Vagina (tissue), 2 donors: ENCODE data around the gene CASR. TPM values are rescaled to one million over a fixed set of nuclear protein-coding genes. Genes with fewer than 3 reads are reported as not detected.
"Not testable (repeated sequence)": the region's sequence is repeated elsewhere in the genome, so short reads cannot be mapped to it uniquely, and the experiment has no call there.

ENCODE experiments used
- DNase-seq, 2 donors: peaks; one replicate each; pipeline ENCODE4 v3.0.0-alpha.2; 2017; ENCODE audit errors: extremely low spot score in 2 of 2
- H3K27ac ChIP-seq: fragments of 200-600 bp; sonication (generic); one replicate; pipeline ENCODE4 v1.5.1; 2019
- H3K27me3 ChIP-seq: fragments of 200-600 bp; sonication (generic); one replicate; pipeline ENCODE4 v1.5.1; 2019
- H3K36me3 ChIP-seq, 2 donors: fragments of 200-600 bp; sonication (generic); one replicate each; pipeline ENCODE4 v1.5.1; 2017 to 2019
- H3K4me1 ChIP-seq: fragments of 200-600 bp; sonication (generic); one replicate; pipeline ENCODE4 v1.5.1; 2019
- H3K4me3 ChIP-seq, 2 donors: fragments of 200-600 bp; sonication (generic); 1 replicate in 1 of 2; 2 replicates in 1 of 2; pipeline ENCODE4 v1.5.1; 2016 to 2019
- H3K9me3 ChIP-seq: fragments of 200-600 bp; sonication (generic); one replicate; pipeline ENCODE4 v1.5.1; 2019
- POLR2A ChIP-seq, 2 donors: fragments of 450-650 bp; IDR thresholded peaks; one replicate each; pipeline ENCODE4 v1.6.1; 2017; ENCODE audit warnings: antibody characterized with exemption in 2 of 2, mild to moderate bottlenecking in 2 of 2, moderate library complexity in 2 of 2
- POLR2AphosphoS5 ChIP-seq, 2 donors: sonication (generic); formaldehyde crosslinking; IDR thresholded peaks; one replicate each; pipeline ENCODE4 v1.9.0; 2017; ENCODE audit warnings: antibody characterized with exemption in 2 of 2, mild to moderate bottlenecking in 2 of 2, low read depth in 1 of 2; ENCODE audit not compliant: insufficient read depth in 1 of 2
- intact Hi-C: fragments of 100-400 bp; cut with DNase I; formaldehyde crosslinking; loops from one replicate; pipeline ENCODE4 v1.15.1; 2023
- total RNA-seq: library from RNA; depleted of rRNA; stranded (reverse); fragments of >200 nt; gene quantifications from one replicate; pipeline ENCODE4 v1.2.3, GENCODE V29; 2016
- TF ChIP-seq, protein P1 (sequence below), 3 experiments: fragments of 450-650 bp in 2 of 3; fragments of 200-600 bp in 1 of 3; sonication (generic) in 1 of 3; IDR thresholded peaks; one replicate each; pipeline ENCODE4 v1.5.1; 2017 to 2019; ENCODE audit warnings: antibody characterized with exemption in 3 of 3, mild to moderate bottlenecking in 2 of 3, moderate library complexity in 2 of 3

CASR gene
- total RNA-seq, 1 donor from 2014 or later: not detected

GRCh38 chr3:122198966-122199365 is 15.5 kb downstream of the CASR start:
- no peaks in the 10 kb centered on the region for H3K36me3 ChIP-seq
- TF ChIP-seq POLR2AphosphoS5 (IDR thresholded peaks at IDR 0.05; ENCODE audit: insufficient read depth in 1 of 2, low read depth in 1 of 2) (no peak), POLR2A (IDR thresholded peaks at IDR 0.05) (no peak)
- TF ChIP-seq, protein P1, sequence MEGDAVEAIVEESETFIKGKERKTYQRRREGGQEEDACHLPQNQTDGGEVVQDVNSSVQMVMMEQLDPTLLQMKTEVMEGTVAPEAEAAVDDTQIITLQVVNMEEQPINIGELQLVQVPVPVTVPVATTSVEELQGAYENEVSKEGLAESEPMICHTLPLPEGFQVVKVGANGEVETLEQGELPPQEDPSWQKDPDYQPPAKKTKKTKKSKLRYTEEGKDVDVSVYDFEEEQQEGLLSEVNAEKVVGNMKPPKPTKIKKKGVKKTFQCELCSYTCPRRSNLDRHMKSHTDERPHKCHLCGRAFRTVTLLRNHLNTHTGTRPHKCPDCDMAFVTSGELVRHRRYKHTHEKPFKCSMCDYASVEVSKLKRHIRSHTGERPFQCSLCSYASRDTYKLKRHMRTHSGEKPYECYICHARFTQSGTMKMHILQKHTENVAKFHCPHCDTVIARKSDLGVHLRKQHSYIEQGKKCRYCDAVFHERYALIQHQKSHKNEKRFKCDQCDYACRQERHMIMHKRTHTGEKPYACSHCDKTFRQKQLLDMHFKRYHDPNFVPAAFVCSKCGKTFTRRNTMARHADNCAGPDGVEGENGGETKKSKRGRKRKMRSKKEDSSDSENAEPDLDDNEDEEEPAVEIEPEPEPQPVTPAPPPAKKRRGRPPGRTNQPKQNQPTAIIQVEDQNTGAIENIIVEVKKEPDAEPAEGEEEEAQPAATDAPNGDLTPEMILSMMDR (IDR thresholded peaks at IDR 0.05): no peak
- H3K9me3 ChIP-seq: no peaks in the 10 kb centered on the region
- H3K27me3 ChIP-seq: no peaks in the 10 kb centered on the region
- no peak for DNase-seq
- H3K27ac ChIP-seq: no peak overlapping the region
- no peaks in the 10 kb centered on the region for H3K4me1 ChIP-seq
- intact Hi-C loops: no loop called here
- H3K4me3 ChIP-seq: no peak overlapping the region

DNA sequence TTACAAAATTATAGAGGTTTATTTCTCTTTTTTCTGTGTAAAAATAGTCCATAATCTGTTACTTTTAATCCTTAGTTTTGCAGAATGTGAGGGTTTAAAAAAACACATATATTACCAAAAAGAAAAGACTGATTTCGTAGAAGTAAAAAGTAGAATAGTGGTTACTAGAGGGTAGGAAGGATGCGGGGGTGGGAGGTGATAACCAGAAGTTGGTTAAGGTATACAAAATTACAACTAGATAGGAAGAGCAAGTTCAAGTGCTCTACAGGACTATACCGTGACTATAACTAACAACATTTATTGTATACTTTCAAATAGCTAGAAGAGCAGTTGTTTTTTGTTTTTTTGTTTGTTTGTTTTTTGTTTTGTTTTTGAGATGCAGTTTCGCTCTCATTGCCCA is 16.1 kb downstream of the CASR start:
- H3K4me1 ChIP-seq: no peaks in the 10 kb centered on the region
- no peak overlapping the region for H3K4me3 ChIP-seq
- H3K36me3 ChIP-seq: no peaks in the 10 kb centered on the region
- intact Hi-C loops: no loop called here
- H3K27ac ChIP-seq: no peak overlapping the region
- H3K9me3 ChIP-seq: no peaks in the 10 kb centered on the region
- TF ChIP-seq POLR2AphosphoS5 (IDR thresholded peaks at IDR 0.05; ENCODE audit: insufficient read depth in 1 of 2, low read depth in 1 of 2) (no peak), POLR2A (IDR thresholded peaks at IDR 0.05) (no peak)
- TF ChIP-seq, protein P1 (IDR thresholded peaks at IDR 0.05): no peak
- no peaks in the 10 kb centered on the region for H3K27me3 ChIP-seq
- DNase-seq: no peak

GRCh38 chr3:122200661-122201060 is 17.2 kb downstream of the CASR start:
- TF ChIP-seq POLR2A (IDR thresholded peaks at IDR 0.05) (no peak), POLR2AphosphoS5 (IDR thresholded peaks at IDR 0.05; ENCODE audit: insufficient read depth in 1 of 2, low read depth in 1 of 2) (no peak)
- TF ChIP-seq, protein P1 (IDR thresholded peaks at IDR 0.05): no peak
- Histone ChIP-seq H3K36me3 (no peaks in the 10 kb centered on the region), H3K27ac (no peak overlapping the region), H3K4me1 (no peaks in the 10 kb centered on the region), H3K4me3 (no peak overlapping the region), H3K9me3 (no peaks in the 10 kb centered on the region), H3K27me3 (no peaks in the 10 kb centered on the region)
- intact Hi-C loops: no loop called here
- DNase-seq: no peak

- H3K9me3 ChIP-seq, intact Hi-C loops, H3K27ac ChIP-seq, H3K4me3 ChIP-seq, H3K36me3 ChIP-seq, DNase-seq, H3K27me3 ChIP-seq, H3K4me1 ChIP-seq: not testable (repeated sequence)
Observed at GRCh38 chr3:122201476-122201875, 18.0 kb downstream of the CASR start.

- H3K27me3 ChIP-seq: no peaks in the 10 kb centered on the region
- no peak overlapping the region for H3K4me3 ChIP-seq
- H3K36me3 ChIP-seq: no peaks in the 10 kb centered on the region
- intact Hi-C loops: no loop called here
- TF ChIP-seq POLR2A (IDR thresholded peaks at IDR 0.05) (no peak), POLR2AphosphoS5 (IDR thresholded peaks at IDR 0.05; ENCODE audit: insufficient read depth in 1 of 2, low read depth in 1 of 2) (no peak)
- TF ChIP-seq, protein P1 (IDR thresholded peaks at IDR 0.05): no peak
- DNase-seq: no peak
- no peak overlapping the region for H3K27ac ChIP-seq
- no peaks in the 10 kb centered on the region for H3K4me1 ChIP-seq
- no peaks in the 10 kb centered on the region for H3K9me3 ChIP-seq
Observed at GRCh38 chr3:122208579-122208978, 25.1 kb downstream of the CASR start.

- intact Hi-C loops: no loop called here
- H3K9me3 ChIP-seq: no peaks in the 10 kb centered on the region
- TF ChIP-seq POLR2A (IDR thresholded peaks at IDR 0.05) (no peak), POLR2AphosphoS5 (IDR thresholded peaks at IDR 0.05; ENCODE audit: insufficient read depth in 1 of 2, low read depth in 1 of 2) (no peak)
- TF ChIP-seq, protein P1 (IDR thresholded peaks at IDR 0.05): no peak
- no peaks in the 10 kb centered on the region for H3K36me3 ChIP-seq
- no peak overlapping the region for H3K27ac ChIP-seq
- H3K4me1 ChIP-seq: no peaks in the 10 kb centered on the region
- no peaks in the 10 kb centered on the region for H3K27me3 ChIP-seq
- no peak for DNase-seq
- no peak overlapping the region for H3K4me3 ChIP-seq
Observed at GRCh38 chr3:122213650-122214049, 30.2 kb downstream of the CASR start.
